WERI-Rb-1 (cell line): ENCODE results near the gene AIFM3.
"Not testable (repeated sequence)": the region's sequence is repeated elsewhere in the genome, so short reads cannot be mapped to it uniquely, and the experiment has no call there.

ENCODE experiments used
- DNase-seq: peaks from one replicate; pipeline ENCODE4 v3.0.0-alpha.2; 2020
- H3K27ac ChIP-seq: fragments of 250-450 bp; sonication (Bioruptor Pico); 2 replicates; pipeline ENCODE4 v1.5.1; 2020; ENCODE audit warnings: mild to moderate bottlenecking, moderate library complexity
- H3K27me3 ChIP-seq: fragments of 250-450 bp; sonication (Bioruptor Pico); 2 replicates; pipeline ENCODE4 v1.5.1; 2021; ENCODE audit warnings: mild to moderate bottlenecking, low read depth, moderate library complexity; ENCODE audit not compliant: insufficient read depth, severe bottlenecking
- H3K36me3 ChIP-seq: fragments of 250-450 bp; sonication (Bioruptor Pico); 2 replicates; pipeline ENCODE4 v1.5.1; 2020; ENCODE audit warnings: mild to moderate bottlenecking, moderate library complexity
- H3K4me3 ChIP-seq: 2 replicates; pipeline ENCODE4 v1.5.1; 2011; ENCODE audit warnings: low read depth, mild to moderate bottlenecking, control low read depth, low read length
- H3K9me3 ChIP-seq: fragments of 250-450 bp; sonication (Bioruptor Pico); 2 replicates; pipeline ENCODE4 v1.5.1; 2021; ENCODE audit warnings: mild to moderate bottlenecking, moderate library complexity; ENCODE audit not compliant: severe bottlenecking
- TF ChIP-seq, protein P1 (sequence below): IDR thresholded peaks from 2 replicates; pipeline ENCODE4 v1.5.1; 2011; ENCODE audit warnings: low read depth, mild to moderate bottlenecking, control low read depth, inconsistent platforms, low read length

Gene AIFM3

DNA sequence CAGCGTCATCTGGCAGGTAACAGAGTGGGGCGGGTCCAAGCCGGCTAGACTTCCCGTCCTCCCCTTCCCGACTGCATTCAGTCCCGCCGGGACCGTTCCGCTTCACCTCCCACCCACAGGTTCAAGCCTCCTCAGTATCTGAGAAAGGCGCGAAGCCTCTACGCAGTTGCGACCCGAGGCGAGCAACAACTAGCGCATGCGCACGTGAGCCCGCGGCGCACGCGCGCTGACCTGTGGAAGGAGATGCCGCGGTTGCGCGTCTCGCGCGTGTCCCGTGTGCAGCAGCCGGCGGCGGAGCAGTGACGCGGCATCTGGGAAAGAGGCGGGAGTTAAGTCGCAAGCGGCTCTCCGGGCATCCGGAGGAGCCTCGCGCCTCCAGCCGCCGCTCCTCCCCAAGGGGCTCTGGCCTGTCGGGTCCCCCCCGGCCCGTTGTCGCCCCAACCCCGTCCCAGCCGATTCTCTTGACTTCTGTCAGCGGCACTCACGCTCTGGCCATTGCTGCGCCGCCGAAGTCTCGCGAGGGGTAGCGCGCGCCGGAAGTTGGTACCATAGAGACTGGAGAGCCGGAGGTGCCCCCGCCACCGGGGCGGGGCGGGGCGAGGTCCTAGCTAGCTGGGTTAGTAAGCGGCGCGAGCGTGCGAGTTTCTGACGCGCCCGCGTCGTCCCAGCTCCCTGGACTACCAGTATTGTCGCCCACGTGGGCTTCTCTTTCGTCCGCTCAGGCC, 34.7 kb downstream of the AIFM3 start, which contains the start of gene THAP7:
THAP7 (minus strand) TSS at position 518 of the 725 bp plus-strand sequence; CDS start at position 311, 207 bp downstream.
- TF ChIP-seq, protein P1, sequence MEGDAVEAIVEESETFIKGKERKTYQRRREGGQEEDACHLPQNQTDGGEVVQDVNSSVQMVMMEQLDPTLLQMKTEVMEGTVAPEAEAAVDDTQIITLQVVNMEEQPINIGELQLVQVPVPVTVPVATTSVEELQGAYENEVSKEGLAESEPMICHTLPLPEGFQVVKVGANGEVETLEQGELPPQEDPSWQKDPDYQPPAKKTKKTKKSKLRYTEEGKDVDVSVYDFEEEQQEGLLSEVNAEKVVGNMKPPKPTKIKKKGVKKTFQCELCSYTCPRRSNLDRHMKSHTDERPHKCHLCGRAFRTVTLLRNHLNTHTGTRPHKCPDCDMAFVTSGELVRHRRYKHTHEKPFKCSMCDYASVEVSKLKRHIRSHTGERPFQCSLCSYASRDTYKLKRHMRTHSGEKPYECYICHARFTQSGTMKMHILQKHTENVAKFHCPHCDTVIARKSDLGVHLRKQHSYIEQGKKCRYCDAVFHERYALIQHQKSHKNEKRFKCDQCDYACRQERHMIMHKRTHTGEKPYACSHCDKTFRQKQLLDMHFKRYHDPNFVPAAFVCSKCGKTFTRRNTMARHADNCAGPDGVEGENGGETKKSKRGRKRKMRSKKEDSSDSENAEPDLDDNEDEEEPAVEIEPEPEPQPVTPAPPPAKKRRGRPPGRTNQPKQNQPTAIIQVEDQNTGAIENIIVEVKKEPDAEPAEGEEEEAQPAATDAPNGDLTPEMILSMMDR: no peak
- DNase-seq: peak; percentile 97
- H3K4me3 ChIP-seq: peak within 1 kb of the TSS; percentile 95
- no peaks in the 10 kb centered on the region for H3K27me3 ChIP-seq
- peak within 1 kb of the TSS; percentile 99 for H3K27ac ChIP-seq
- no peaks in the 10 kb centered on the region for H3K9me3 ChIP-seq
- peaks cover 71% of the 10 kb centered on the region for H3K36me3 ChIP-seq

DNA sequence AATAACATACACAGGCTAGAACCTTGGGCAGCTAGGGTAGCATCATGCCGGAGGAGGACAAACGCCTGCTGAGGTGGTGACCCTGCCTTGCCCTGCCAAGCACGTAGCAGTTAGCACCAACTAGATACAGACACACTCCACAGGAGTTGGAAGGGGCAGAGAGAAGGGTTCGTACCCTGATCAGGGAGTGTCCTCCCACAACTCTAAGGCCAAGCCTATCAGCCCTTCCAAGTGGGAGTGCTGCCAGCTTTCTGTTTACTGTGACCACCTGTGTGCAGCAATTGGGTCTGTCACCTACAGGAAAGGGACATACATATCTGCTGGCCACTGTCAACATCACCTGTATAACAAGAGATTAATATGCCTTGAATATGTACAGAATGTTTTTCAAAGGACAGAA, 36.7 kb downstream of the AIFM3 start:
- H3K9me3 ChIP-seq: no peaks in the 10 kb centered on the region
- peak overlapping the region; percentile 99; the same call in 1 of the 2 replicates for H3K27ac ChIP-seq
- H3K4me3 ChIP-seq: no peak overlapping the region
- DNase-seq: no peak
- TF ChIP-seq, protein P1: no peak
- H3K36me3 ChIP-seq: peaks cover 64% of the 10 kb centered on the region
- no peaks in the 10 kb centered on the region for H3K27me3 ChIP-seq

DNA sequence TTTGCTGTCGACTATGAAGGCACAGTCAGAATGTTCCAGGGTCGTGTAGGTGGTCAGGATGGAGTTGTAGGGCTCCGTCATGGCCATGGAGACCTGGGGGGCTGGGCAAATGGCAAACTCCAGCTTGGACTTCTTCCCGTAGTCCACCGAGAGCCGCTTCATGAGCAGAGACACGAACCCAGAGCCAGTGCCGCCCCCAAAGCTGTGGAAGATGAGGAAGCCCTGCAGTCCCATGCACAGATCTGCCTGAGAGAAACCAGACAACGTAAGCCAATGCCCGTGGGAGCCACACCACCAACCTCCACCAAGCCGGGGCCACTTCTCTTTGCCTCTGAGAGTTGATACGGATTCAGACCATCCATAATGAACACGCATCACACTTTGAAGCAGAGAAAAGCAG, 42.2 kb downstream of the AIFM3 start:
- not testable (repeated sequence) for H3K4me3 ChIP-seq, H3K9me3 ChIP-seq, H3K27ac ChIP-seq, H3K27me3 ChIP-seq, DNase-seq
- peaks cover 39% of the 10 kb centered on the region for H3K36me3 ChIP-seq

DNA sequence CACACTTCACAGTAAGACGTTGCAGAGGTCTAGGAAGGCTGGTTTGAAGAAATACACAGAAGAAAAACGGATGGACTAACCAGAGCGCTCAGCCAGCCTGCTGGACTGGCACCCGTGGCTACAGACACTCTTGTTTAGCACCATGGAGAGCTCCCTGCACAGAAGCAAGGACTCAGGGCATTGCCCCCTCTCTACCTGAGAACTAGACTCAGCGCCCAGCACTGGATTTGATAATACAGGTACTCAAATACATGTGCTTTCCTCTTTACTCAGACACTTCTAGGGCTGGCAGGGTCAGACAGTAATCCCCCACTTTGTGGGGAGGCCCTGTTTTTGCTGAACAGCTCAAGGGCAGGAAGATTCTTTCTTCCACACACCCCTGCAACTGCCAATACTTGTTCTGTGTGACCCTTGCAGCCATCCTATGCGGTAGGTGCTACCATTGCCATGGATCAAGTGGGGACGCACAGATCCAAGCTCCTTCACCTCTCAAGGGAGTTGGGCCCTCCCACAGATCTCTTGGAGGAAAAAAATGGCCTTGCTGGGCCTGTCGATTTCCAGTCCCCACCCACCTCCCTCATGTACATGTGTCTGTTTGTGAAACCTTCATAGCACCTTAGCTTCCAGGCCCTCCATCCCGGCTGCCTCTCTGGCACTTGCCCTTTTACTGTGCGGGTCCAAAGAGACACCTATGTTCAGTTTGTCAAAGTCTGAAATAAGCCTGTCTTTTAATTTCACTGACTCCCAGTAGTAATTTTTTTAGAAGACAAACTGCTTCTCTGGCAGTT, 42.8 kb downstream of the AIFM3 start:
- H3K27ac ChIP-seq: no peak overlapping the region
- peaks cover 35% of the 10 kb centered on the region for H3K36me3 ChIP-seq
- DNase-seq: no peak
- no peaks in the 10 kb centered on the region for H3K27me3 ChIP-seq
- H3K4me3 ChIP-seq: no peak overlapping the region
- no peaks in the 10 kb centered on the region for H3K9me3 ChIP-seq
- TF ChIP-seq, protein P1: no peak

DNA sequence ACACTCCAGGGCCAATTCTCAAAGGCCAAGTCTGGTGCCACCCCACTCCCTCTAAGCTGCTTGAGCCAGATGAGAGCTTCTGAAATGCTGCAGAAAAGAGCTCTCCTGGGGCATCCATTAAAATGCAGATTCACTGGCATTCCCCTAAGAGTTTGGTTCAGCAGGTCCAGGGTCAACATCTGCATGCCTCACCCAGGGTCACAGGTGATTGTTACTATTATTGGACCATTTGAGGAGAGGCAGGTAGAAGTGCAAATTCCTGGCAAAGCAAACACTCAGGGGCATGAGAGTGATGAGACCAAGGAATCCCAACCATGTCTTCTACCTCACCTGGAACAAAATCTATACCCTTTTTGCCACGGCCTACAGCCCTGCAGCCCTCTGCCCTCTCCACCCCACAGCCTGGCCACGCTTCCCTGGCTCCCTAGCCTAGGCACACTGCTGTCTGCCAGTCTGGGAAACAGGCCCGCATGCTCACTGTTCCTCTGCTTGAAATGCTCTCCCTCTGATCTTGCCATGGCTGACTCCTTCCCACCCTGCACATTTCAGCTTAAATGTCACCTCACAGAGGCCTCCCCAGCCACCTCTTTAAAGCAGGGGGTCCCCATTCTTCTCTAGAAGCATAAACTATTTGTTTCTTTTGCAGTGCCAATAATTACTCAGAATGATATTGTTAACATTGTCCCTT, 43.5 kb downstream of the AIFM3 start:
- TF ChIP-seq, protein P1: no peak
- no peaks in the 10 kb centered on the region for H3K9me3 ChIP-seq
- H3K36me3 ChIP-seq: peaks cover 30% of the 10 kb centered on the region
- no peak overlapping the region for H3K27ac ChIP-seq
- no peak overlapping the region for H3K4me3 ChIP-seq
- DNase-seq: no peak
- H3K27me3 ChIP-seq: no peaks in the 10 kb centered on the region
